Neutrophil (primary cell): Measurements from ENCODE around the gene WLS.

Source experiments
- H3K27ac ChIP-seq: fragments of 200-600 bp; sonication (generic); 2 replicates; pipeline ENCODE4 v1.5.1; 2016; ENCODE audit warnings: mild to moderate bottlenecking, moderate library complexity
- H3K27me3 ChIP-seq: fragments of 200-600 bp; sonication (generic); 2 replicates; pipeline ENCODE4 v1.6.0; 2016; ENCODE audit warnings: mild to moderate bottlenecking
- H3K36me3 ChIP-seq: fragments of 200-600 bp; sonication (generic); 2 replicates; pipeline ENCODE4 v1.5.1; 2017
- H3K4me1 ChIP-seq, 2 experiments: fragments of 200-600 bp in 1 of 2; sonication (generic) in 1 of 2; 1 replicate in 1 of 2; 2 replicates in 1 of 2; pipeline versions ENCODE4 v1.5.1 to v1.6.1; 2013 to 2016; ENCODE audit warnings: low read depth in 1 of 2, low read length in 1 of 2, mild to moderate bottlenecking in 1 of 2, moderate library complexity in 1 of 2; ENCODE audit not compliant: control insufficient read depth in 1 of 2, insufficient read depth in 1 of 2
- H3K4me3 ChIP-seq, 2 experiments: fragments of 200-600 bp in 1 of 2; sonication (generic) in 1 of 2; 1 replicate in 1 of 2; 2 replicates in 1 of 2; pipeline ENCODE4 v1.5.1; 2013 to 2016; ENCODE audit warnings: low read depth in 1 of 2, low read length in 1 of 2, mild to moderate bottlenecking in 1 of 2, moderate library complexity in 1 of 2
- H3K9me3 ChIP-seq: fragments of 200-600 bp; sonication (generic); 2 replicates; pipeline ENCODE4 v1.5.1; 2016
- CTCF ChIP-seq: fragments of 200-600 bp; sonication (generic); IDR thresholded peaks from 2 replicates; pipeline ENCODE4 v1.5.1; 2016; ENCODE audit warnings: antibody characterized with exemption

WLS gene

GRCh38 chr1:68220420-68220819 lies 11.9 kb downstream of the WLS start:
- no peaks in the 10 kb centered on the region for H3K27me3 ChIP-seq
- no peaks in the 10 kb centered on the region for H3K36me3 ChIP-seq
- H3K4me1 ChIP-seq: no peaks in the 10 kb centered on the region
- H3K27ac ChIP-seq: no peak overlapping the region
- H3K4me3 ChIP-seq: no peak overlapping the region
- TF ChIP-seq CTCF: no peak
- no peaks in the 10 kb centered on the region for H3K9me3 ChIP-seq

GRCh38 chr1:68218490-68218889 lies 13.8 kb downstream of the WLS start:
- peaks cover 8% of the 10 kb centered on the region in 2 experiments for H3K4me1 ChIP-seq
- H3K27ac ChIP-seq: no peak overlapping the region
- TF ChIP-seq CTCF: no peak

GRCh38 chr1:68217618-68218017 lies 14.7 kb downstream of the WLS start:
- Histone ChIP-seq H3K27me3 (no peaks in the 10 kb centered on the region), H3K36me3 (no peaks in the 10 kb centered on the region), H3K4me3 (no peak overlapping the region), H3K4me1 (peaks cover 11 to 13% of the 10 kb centered on the region in 2 experiments), H3K27ac (no peak overlapping the region), H3K9me3 (no peaks in the 10 kb centered on the region)
- no peak for TF ChIP-seq CTCF

More at GRCh38 chr1:68218490-68218889, 13.8 kb downstream of the WLS start:
- H3K27me3 ChIP-seq: no peaks in the 10 kb centered on the region
- H3K36me3 ChIP-seq: no peaks in the 10 kb centered on the region
- no peaks in the 10 kb centered on the region for H3K9me3 ChIP-seq
- H3K4me3 ChIP-seq: no peak overlapping the region

- H3K4me3 ChIP-seq: no peak overlapping the region
- no peak for TF ChIP-seq CTCF
- no peaks in the 10 kb centered on the region for H3K36me3 ChIP-seq
- no peak overlapping the region for H3K27ac ChIP-seq
- H3K27me3 ChIP-seq: no peaks in the 10 kb centered on the region
- peaks cover 11 to 13% of the 10 kb centered on the region in 2 experiments for H3K4me1 ChIP-seq
- H3K9me3 ChIP-seq: no peaks in the 10 kb centered on the region
Observed at GRCh38 chr1:68217060-68217554, 15.2 kb downstream of the WLS start.

GRCh38 chr1:68216089-68216772 lies 16.1 kb downstream of the WLS start:
- peaks cover 11 to 13% of the 10 kb centered on the region in 2 experiments for H3K4me1 ChIP-seq

More at GRCh38 chr1:68216089-68216772, 16.1 kb downstream of the WLS start:
- Histone ChIP-seq H3K4me3 (no peak overlapping the region), H3K27me3 (no peaks in the 10 kb centered on the region), H3K9me3 (no peaks in the 10 kb centered on the region), H3K36me3 (no peaks in the 10 kb centered on the region), H3K27ac (no peak overlapping the region)
- no peak for TF ChIP-seq CTCF
